Caco-2 (cell line): Measurements from ENCODE around the gene ATXN7L1. TPM values are rescaled to one million over a fixed set of nuclear protein-coding genes. Genes with fewer than 3 reads are reported as not detected.

Experiments
- BruUV-seq: library from RNA; stranded (reverse); fragments of 400-500 nt; replicated peaks from 2 replicates; lab custom pipeline; 2021; lab: Mats Ljungman, UMichigan
- CTCF ChIA-PET: fragments of 300-600 bp; sonication (Branson Sonifier 250); formaldehyde crosslinking; loops from one replicate; lab custom pipeline; 2022; ENCODE audit warnings: antibody characterized with exemption; lab: Charles Lee
- POLR2A ChIA-PET: fragments of 300-600 bp; sonication (Branson Sonifier 250); formaldehyde crosslinking; loops from one replicate; lab custom pipeline; 2022; ENCODE audit warnings: antibody characterized with exemption; lab: Charles Lee
- DNase-seq, 2 experiments: peaks; one replicate each; pipeline versions ENCODE4 v3.0.0 to v3.0.0-alpha.2; 2020 to 2022
- H3K27me3 ChIP-seq: replicated peaks from 2 replicates; pipeline ENCODE4 v1.6.0; 2011; ENCODE audit warnings: low read length; ENCODE audit not compliant: control insufficient read depth, insufficient read depth
- H3K36me3 ChIP-seq: 2 replicates; pipeline ENCODE4 v1.5.1; 2011; ENCODE audit warnings: low read length; ENCODE audit not compliant: control insufficient read depth, insufficient read depth
- H3K4me1 ChIP-seq: fragments of 250-450 bp; sonication (Bioruptor Pico); 2 replicates; pipeline ENCODE4 v1.5.1; 2020; ENCODE audit warnings: mild to moderate bottlenecking
- H3K4me3 ChIP-seq: 2 replicates; pipeline ENCODE4 v1.5.1; 2011; ENCODE audit warnings: low read depth, mild to moderate bottlenecking, control low read depth, low read length
- H3K9me3 ChIP-seq: fragments of 250-450 bp; sonication (Bioruptor Pico); 2 replicates; pipeline ENCODE4 v1.5.1; 2020; ENCODE audit warnings: mild to moderate bottlenecking, moderate library complexity
- H3K27ac Mint-ChIP-seq: one replicate; pipeline ENCODE4 v1.8.0; 2022; ENCODE audit warnings: mixed read lengths; ENCODE audit not compliant: unreplicated experiment
- H3K27me3 Mint-ChIP-seq: one replicate; pipeline ENCODE4 v1.8.0; 2022; ENCODE audit warnings: mixed read lengths; ENCODE audit not compliant: insufficient read depth, unreplicated experiment
- H3K36me3 Mint-ChIP-seq: one replicate; pipeline ENCODE4 v1.8.0; 2022; ENCODE audit warnings: mild to moderate bottlenecking, mixed read lengths; ENCODE audit not compliant: insufficient read depth, unreplicated experiment
- H3K4me1 Mint-ChIP-seq: one replicate; pipeline ENCODE4 v1.8.0; 2022; ENCODE audit warnings: low read depth, mixed read lengths; ENCODE audit not compliant: unreplicated experiment
- H3K4me3 Mint-ChIP-seq: one replicate; pipeline ENCODE4 v1.8.0; 2022; ENCODE audit warnings: mild to moderate bottlenecking, moderate library complexity, mixed read lengths; ENCODE audit not compliant: unreplicated experiment
- H3K9me3 Mint-ChIP-seq: one replicate; pipeline ENCODE4 v1.8.0; 2022; ENCODE audit warnings: mixed read lengths; ENCODE audit not compliant: unreplicated experiment
- CTCF ChIP-seq, 2 experiments: fragments of 200-600 bp in 1 of 2; IDR thresholded peaks; 1 replicate in 1 of 2; 2 replicates in 1 of 2; pipeline versions ENCODE4 v1.5.1 to v1.8.0; 2011 to 2022; ENCODE audit warnings: antibody characterized with exemption in 1 of 2, control low read depth in 1 of 2, inconsistent platforms in 1 of 2, low read depth in 1 of 2, low read length in 1 of 2, mild to moderate bottlenecking in 1 of 2, moderate library complexity in 1 of 2; ENCODE audit not compliant: insufficient read depth in 1 of 2, severe bottlenecking in 1 of 2, unreplicated experiment in 1 of 2
- intact Hi-C: fragments of 100-400 bp; cut with micrococcal nuclease; formaldehyde crosslinking; loops from one replicate; pipeline ENCODE4 v1.10.0; 2022; ENCODE audit not compliant: unreplicated experiment
- total RNA-seq: library from RNA; stranded (reverse); gene quantifications from 2 replicates; pipeline ENCODE4 v1.2.3, GENCODE V29; 2022

Gene ATXN7L1
- total RNA-seq, 1 experiment from 2014 or later, result 14.1 TPM

DNA sequence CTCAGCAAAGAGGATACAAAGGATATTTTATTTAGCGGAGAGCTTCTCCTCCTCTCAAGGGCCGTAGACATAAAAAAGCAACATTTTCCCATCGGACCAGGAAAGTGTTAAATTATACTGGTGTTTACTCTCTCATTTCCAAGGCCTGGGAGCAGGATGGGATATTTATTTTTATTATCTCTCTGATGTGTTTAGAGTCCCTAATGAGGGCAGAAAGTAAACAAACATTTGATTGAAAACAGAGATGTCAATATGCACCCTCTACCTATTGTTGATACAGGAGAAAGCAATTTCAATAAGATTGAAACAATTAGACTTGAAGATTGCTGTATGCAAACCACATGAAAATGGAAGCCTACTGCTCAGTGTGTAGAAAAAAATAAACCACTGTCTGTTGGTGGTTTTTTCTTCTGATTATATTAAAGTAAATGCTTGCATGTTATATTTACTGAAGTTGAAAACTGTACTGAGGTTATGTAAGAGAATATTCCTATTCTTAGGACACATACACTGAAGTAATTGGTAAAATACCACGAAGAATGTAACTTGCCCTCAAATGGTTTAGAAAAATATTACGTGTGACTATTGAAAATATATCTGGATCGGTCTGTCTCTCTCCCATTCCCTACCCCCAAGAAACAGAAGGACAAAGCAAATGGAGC, 59.3 kb downstream of the ATXN7L1 start:
- H3K4me3 Mint-ChIP-seq, result no peak overlapping the region
- TF ChIP-seq CTCF (IDR thresholded peaks at IDR 0.05; ENCODE audit: insufficient read depth in 1 of 2, low read depth in 1 of 2, low read length in 1 of 2, severe bottlenecking in 1 of 2, unreplicated experiment in 1 of 2), result no peak
- Histone ChIP-seq H3K27me3 (no peaks in the 10 kb centered on the region), H3K9me3 (no peaks in the 10 kb centered on the region), H3K36me3 (no peaks in the 10 kb centered on the region), H3K4me1 (no peaks in the 10 kb centered on the region), H3K4me3 (no peak overlapping the region)
- no peak overlapping the region for H3K27ac Mint-ChIP-seq
- no peak for DNase-seq
- ChIA-PET POLR2A (interaction anchor here (0.5 kb wide), 1 partner anchor 22 kb away, joined by 3 read pairs; no protein-coding TSS in a partner anchor), CTCF (no interaction called here)
- peaks cover 6% of the 10 kb centered on the region for H3K4me1 Mint-ChIP-seq
- no peaks in the 10 kb centered on the region for H3K27me3 Mint-ChIP-seq
- no peaks in the 10 kb centered on the region for H3K9me3 Mint-ChIP-seq
- no TSS peak for BruUV-seq
- H3K36me3 Mint-ChIP-seq, result peaks cover 6% of the 10 kb centered on the region
- intact Hi-C loops, result no loop called here

GRCh38 chr7:105816266-105816843, 60.0 kb downstream of the ATXN7L1 start:
- H3K36me3 Mint-ChIP-seq, result peaks cover 6% of the 10 kb centered on the region
- no peaks in the 10 kb centered on the region for H3K4me1 ChIP-seq
- no peak overlapping the region for H3K4me3 Mint-ChIP-seq
- DNase-seq, result no peak
- no peak for TF ChIP-seq CTCF (IDR thresholded peaks at IDR 0.05; ENCODE audit: insufficient read depth in 1 of 2, low read depth in 1 of 2, low read length in 1 of 2, severe bottlenecking in 1 of 2, unreplicated experiment in 1 of 2)
- no peak overlapping the region for H3K27ac Mint-ChIP-seq
- no peak overlapping the region for H3K4me3 ChIP-seq
- BruUV-seq, result no TSS peak
- peaks cover 6% of the 10 kb centered on the region for H3K4me1 Mint-ChIP-seq
- H3K27me3 Mint-ChIP-seq, result no peaks in the 10 kb centered on the region
- H3K36me3 ChIP-seq, result no peaks in the 10 kb centered on the region
- no peaks in the 10 kb centered on the region for H3K27me3 ChIP-seq
- ChIA-PET CTCF (no interaction called here), POLR2A (no interaction called here)
- H3K9me3 ChIP-seq, result no peaks in the 10 kb centered on the region
- intact Hi-C loops, result no loop called here
- H3K9me3 Mint-ChIP-seq, result no peaks in the 10 kb centered on the region

- Mint-ChIP-seq H3K27me3 (no peaks in the 10 kb centered on the region), H3K9me3 (no peaks in the 10 kb centered on the region), H3K36me3 (peaks cover 6% of the 10 kb centered on the region), H3K27ac (no peak overlapping the region), H3K4me3 (no peak overlapping the region), H3K4me1 (peaks cover 6% of the 10 kb centered on the region)
- no peak overlapping the region for H3K4me3 ChIP-seq
- CTCF ChIA-PET, result no interaction called here
- no peaks in the 10 kb centered on the region for H3K27me3 ChIP-seq
- H3K36me3 ChIP-seq, result no peaks in the 10 kb centered on the region
- H3K4me1 ChIP-seq, result no peaks in the 10 kb centered on the region
- no peak for TF ChIP-seq CTCF (IDR thresholded peaks at IDR 0.05; ENCODE audit: insufficient read depth in 1 of 2, low read depth in 1 of 2, low read length in 1 of 2, severe bottlenecking in 1 of 2, unreplicated experiment in 1 of 2)
- POLR2A ChIA-PET, result no interaction called here
- H3K9me3 ChIP-seq, result no peaks in the 10 kb centered on the region
- BruUV-seq, result no TSS peak
- no peak for DNase-seq
- intact Hi-C loops, result no loop called here
Observed at GRCh38 chr7:105815576-105815975, 60.8 kb downstream of the ATXN7L1 start.
